ENCODE measurements around the gene CDC42SE2. TPM values are rescaled to one million over a fixed set of nuclear protein-coding genes. Genes with fewer than 3 reads are reported as not detected.

Gene CDC42SE2
- total and polyA plus RNA-seq, 2 donors from 2014 or later = 24.8 to 90.7 TPM

GRCh38 chr5:131274326-131275063 is 10.6 kb downstream of the CDC42SE2 start:
- TF ChIP-seq CTCF (IDR thresholded peaks at IDR 0.05; ENCODE audit: borderline replicate concordance, extremely low read depth, insufficient read depth) = no peak
- H3K27ac ChIP-seq (ENCODE audit: low read depth in 2 of 2, low read length in 2 of 2) = no peak overlapping the region
- H3K4me1 ChIP-seq (ENCODE audit: control insufficient read depth in 2 of 3, insufficient read depth in 2 of 3, low read depth in 1 of 3, low read length in 3 of 3) = no peaks in the 10 kb centered on the region
- DNase-seq = no peak
- H3K9ac ChIP-seq (ENCODE audit: low read length in 3 of 3) = no peak overlapping the region
- no peak overlapping the region for H3K4me3 ChIP-seq (ENCODE audit: low read length in 3 of 3)
- no peaks in the 10 kb centered on the region for H3K9me3 ChIP-seq (ENCODE audit: control insufficient read depth in 2 of 3, insufficient read depth in 1 of 3, low read length in 3 of 3)
- H3K36me3 ChIP-seq (ENCODE audit: control insufficient read depth in 2 of 3, insufficient read depth in 3 of 3, low read length in 3 of 3) = no peaks in the 10 kb centered on the region
- no peaks in the 10 kb centered on the region for H3K27me3 ChIP-seq (ENCODE audit: control insufficient read depth, insufficient read depth, low read length)
- intact Hi-C loops (cut with DNase I) = no loop called here
- FAIRE-seq = no peak

- Histone ChIP-seq H3K9me3 (ENCODE audit: control insufficient read depth in 2 of 3, insufficient read depth in 1 of 3, low read length in 3 of 3) (no peaks in the 10 kb centered on the region), H3K4me1 (ENCODE audit: control insufficient read depth in 2 of 3, insufficient read depth in 2 of 3, low read depth in 1 of 3, low read length in 3 of 3) (peaks cover 0 to 9% (median 0%) of the 10 kb centered on the region in 3 donors), H3K27ac (ENCODE audit: low read depth in 2 of 2, low read length in 2 of 2) (no peak overlapping the region), H3K27me3 (ENCODE audit: control insufficient read depth, insufficient read depth, low read length) (no peaks in the 10 kb centered on the region), H3K9ac (ENCODE audit: low read length in 3 of 3) (no peak overlapping the region), H3K36me3 (ENCODE audit: control insufficient read depth in 2 of 3, insufficient read depth in 3 of 3, low read length in 3 of 3) (no peaks in the 10 kb centered on the region), H3K4me3 (ENCODE audit: low read length in 3 of 3) (no peak overlapping the region)
- no peak for TF ChIP-seq CTCF (IDR thresholded peaks at IDR 0.05; ENCODE audit: borderline replicate concordance, extremely low read depth, insufficient read depth)
- FAIRE-seq (no peak), DNase-seq (no peak)
- intact Hi-C loops (cut with DNase I) = no loop called here
Observed at GRCh38 chr5:131276072-131276471, 12.2 kb downstream of the CDC42SE2 start.

- no peak for TF ChIP-seq CTCF (IDR thresholded peaks at IDR 0.05; ENCODE audit: borderline replicate concordance, extremely low read depth, insufficient read depth)
- intact Hi-C loops (cut with DNase I) = no loop called here
- Histone ChIP-seq H3K9me3 (ENCODE audit: control insufficient read depth in 2 of 3, insufficient read depth in 1 of 3, low read length in 3 of 3) (no peaks in the 10 kb centered on the region), H3K9ac (ENCODE audit: low read length in 3 of 3) (no peak overlapping the region), H3K4me1 (ENCODE audit: control insufficient read depth in 2 of 3, insufficient read depth in 2 of 3, low read depth in 1 of 3, low read length in 3 of 3) (peaks cover 0 to 11% (median 2%) of the 10 kb centered on the region in 3 donors), H3K4me3 (ENCODE audit: low read length in 3 of 3) (no peak overlapping the region), H3K27ac (ENCODE audit: low read depth in 2 of 2, low read length in 2 of 2) (no peak overlapping the region), H3K36me3 (ENCODE audit: control insufficient read depth in 2 of 3, insufficient read depth in 3 of 3, low read length in 3 of 3) (no peaks in the 10 kb centered on the region), H3K27me3 (ENCODE audit: control insufficient read depth, insufficient read depth, low read length) (no peaks in the 10 kb centered on the region)
- FAIRE-seq (no peak), DNase-seq (no peak)
Observed at GRCh38 chr5:131277447-131277846, 13.6 kb downstream of the CDC42SE2 start.

All from kidney (tissue), 14 donors.